Measurements from ENCODE around the gene PPP1R27. TPM values are rescaled to one million over a fixed set of nuclear protein-coding genes. Genes with fewer than 3 reads are reported as not detected.

The PPP1R27 gene
- total and polyA plus RNA-seq, 9 of the 15 experiments (the other 6 are each of a cell fraction or from before 2014, with no cell fraction given), result 0.29 to 6.9 (median 1.5) TPM; not detected in 2

DNA sequence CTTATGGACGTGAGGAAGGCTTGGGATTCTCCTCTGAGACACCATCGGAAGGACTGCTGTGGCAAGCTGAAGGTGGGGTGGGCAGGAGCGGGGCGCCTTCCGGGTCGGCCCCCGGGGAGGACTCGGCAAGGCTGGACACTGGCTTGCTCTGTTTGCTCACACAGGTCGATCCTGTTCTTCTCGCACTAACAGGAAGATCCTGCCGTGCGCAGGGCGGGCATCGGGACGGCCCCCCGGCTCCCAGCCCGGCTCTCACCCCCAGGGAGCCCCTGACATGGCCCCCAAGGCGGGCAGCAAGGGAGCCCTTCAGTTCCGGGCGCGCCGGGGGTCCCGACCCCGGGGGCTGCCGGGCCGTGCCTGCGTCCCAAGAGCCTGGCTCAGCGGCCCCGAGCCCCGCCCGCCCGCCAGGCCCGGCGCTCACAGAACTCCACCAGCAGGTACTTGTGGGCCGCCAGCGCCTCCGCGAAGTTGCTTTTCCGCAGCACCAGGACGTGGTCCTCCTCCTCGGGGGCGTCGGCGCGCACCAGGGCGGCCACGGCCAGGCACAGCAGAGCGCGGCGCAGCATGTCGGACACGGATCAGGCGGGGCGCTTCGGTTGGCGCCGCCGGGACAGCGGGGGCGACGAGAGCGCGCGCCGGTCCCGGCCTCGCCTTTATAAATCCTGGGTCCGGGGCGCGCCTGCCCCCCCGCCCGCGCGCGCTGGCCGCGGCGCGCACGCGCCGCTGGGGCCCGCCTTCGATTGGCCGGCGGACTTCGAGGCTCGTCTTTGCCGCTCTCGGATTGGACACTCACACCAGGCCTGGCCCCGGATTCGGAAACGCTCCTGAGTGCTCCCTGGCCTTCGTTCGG, 25.3 kb upstream of the PPP1R27 start, which contains the start of gene P4HB (continued):
- TF ChIP-seq, protein P1, sequence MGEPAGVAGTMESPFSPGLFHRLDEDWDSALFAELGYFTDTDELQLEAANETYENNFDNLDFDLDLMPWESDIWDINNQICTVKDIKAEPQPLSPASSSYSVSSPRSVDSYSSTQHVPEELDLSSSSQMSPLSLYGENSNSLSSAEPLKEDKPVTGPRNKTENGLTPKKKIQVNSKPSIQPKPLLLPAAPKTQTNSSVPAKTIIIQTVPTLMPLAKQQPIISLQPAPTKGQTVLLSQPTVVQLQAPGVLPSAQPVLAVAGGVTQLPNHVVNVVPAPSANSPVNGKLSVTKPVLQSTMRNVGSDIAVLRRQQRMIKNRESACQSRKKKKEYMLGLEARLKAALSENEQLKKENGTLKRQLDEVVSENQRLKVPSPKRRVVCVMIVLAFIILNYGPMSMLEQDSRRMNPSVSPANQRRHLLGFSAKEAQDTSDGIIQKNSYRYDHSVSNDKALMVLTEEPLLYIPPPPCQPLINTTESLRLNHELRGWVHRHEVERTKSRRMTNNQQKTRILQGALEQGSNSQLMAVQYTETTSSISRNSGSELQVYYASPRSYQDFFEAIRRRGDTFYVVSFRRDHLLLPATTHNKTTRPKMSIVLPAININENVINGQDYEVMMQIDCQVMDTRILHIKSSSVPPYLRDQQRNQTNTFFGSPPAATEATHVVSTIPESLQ (CRISPR knock-in tag; IDR thresholded peaks at IDR 0.05), result 0 out of 2 replicates have a peak, but pooled peaks have one; percentile 18
- TF ChIP-seq FUS (optimal IDR thresholded peaks at IDR 0.05; ENCODE audit: low read depth, low read length), result peak; percentile 83
- peak; percentile 74 for TF ChIP-seq SIN3B (IDR thresholded peaks at IDR 0.05; ENCODE audit: low read depth)
- TF ChIP-seq ARID3B (CRISPR knock-in tag; IDR thresholded peaks at IDR 0.05; ENCODE audit: borderline replicate concordance), result no peak
- no peak for TF ChIP-seq NFATC3 (IDR thresholded peaks at IDR 0.05)
- no peak for TF ChIP-seq NRF1 (conservative IDR thresholded peaks at IDR 0.05 in 1 of 2, IDR thresholded peaks at IDR 0.05 in 1 of 2)
- TF ChIP-seq ZSCAN29 (IDR thresholded peaks at IDR 0.05), result no peak; the same call in 1 of the 2 replicates
- no peak for TF ChIP-seq MTA2 (IDR thresholded peaks at IDR 0.05; ENCODE audit: low read depth)
- TF ChIP-seq HNRNPLL (IDR thresholded peaks at IDR 0.05; ENCODE audit: low read depth, low read length, poor library complexity, severe bottlenecking), result peak; percentile 6
- peak; percentile 85 for TF ChIP-seq POLR2AphosphoS5 (IDR thresholded peaks at IDR 0.05; ENCODE audit: control insufficient read depth, insufficient read depth, low read depth, low read length)
- TF ChIP-seq EGR1 (conservative IDR thresholded peaks at IDR 0.05), result peak; percentile 50
- TF ChIP-seq BRD9 (IDR thresholded peaks at IDR 0.05; ENCODE audit: low read depth, partially characterized antibody), result no peak
- TF ChIP-seq FIP1L1 (IDR thresholded peaks at IDR 0.05; ENCODE audit: low read depth, low read length, poor library complexity, severe bottlenecking), result peak; percentile 88
- TF ChIP-seq, protein P2, sequence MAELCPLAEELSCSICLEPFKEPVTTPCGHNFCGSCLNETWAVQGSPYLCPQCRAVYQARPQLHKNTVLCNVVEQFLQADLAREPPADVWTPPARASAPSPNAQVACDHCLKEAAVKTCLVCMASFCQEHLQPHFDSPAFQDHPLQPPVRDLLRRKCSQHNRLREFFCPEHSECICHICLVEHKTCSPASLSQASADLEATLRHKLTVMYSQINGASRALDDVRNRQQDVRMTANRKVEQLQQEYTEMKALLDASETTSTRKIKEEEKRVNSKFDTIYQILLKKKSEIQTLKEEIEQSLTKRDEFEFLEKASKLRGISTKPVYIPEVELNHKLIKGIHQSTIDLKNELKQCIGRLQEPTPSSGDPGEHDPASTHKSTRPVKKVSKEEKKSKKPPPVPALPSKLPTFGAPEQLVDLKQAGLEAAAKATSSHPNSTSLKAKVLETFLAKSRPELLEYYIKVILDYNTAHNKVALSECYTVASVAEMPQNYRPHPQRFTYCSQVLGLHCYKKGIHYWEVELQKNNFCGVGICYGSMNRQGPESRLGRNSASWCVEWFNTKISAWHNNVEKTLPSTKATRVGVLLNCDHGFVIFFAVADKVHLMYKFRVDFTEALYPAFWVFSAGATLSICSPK (IDR thresholded peaks at IDR 0.05; ENCODE audit: borderline replicate concordance), result no peak
- TF ChIP-seq, protein P3, sequence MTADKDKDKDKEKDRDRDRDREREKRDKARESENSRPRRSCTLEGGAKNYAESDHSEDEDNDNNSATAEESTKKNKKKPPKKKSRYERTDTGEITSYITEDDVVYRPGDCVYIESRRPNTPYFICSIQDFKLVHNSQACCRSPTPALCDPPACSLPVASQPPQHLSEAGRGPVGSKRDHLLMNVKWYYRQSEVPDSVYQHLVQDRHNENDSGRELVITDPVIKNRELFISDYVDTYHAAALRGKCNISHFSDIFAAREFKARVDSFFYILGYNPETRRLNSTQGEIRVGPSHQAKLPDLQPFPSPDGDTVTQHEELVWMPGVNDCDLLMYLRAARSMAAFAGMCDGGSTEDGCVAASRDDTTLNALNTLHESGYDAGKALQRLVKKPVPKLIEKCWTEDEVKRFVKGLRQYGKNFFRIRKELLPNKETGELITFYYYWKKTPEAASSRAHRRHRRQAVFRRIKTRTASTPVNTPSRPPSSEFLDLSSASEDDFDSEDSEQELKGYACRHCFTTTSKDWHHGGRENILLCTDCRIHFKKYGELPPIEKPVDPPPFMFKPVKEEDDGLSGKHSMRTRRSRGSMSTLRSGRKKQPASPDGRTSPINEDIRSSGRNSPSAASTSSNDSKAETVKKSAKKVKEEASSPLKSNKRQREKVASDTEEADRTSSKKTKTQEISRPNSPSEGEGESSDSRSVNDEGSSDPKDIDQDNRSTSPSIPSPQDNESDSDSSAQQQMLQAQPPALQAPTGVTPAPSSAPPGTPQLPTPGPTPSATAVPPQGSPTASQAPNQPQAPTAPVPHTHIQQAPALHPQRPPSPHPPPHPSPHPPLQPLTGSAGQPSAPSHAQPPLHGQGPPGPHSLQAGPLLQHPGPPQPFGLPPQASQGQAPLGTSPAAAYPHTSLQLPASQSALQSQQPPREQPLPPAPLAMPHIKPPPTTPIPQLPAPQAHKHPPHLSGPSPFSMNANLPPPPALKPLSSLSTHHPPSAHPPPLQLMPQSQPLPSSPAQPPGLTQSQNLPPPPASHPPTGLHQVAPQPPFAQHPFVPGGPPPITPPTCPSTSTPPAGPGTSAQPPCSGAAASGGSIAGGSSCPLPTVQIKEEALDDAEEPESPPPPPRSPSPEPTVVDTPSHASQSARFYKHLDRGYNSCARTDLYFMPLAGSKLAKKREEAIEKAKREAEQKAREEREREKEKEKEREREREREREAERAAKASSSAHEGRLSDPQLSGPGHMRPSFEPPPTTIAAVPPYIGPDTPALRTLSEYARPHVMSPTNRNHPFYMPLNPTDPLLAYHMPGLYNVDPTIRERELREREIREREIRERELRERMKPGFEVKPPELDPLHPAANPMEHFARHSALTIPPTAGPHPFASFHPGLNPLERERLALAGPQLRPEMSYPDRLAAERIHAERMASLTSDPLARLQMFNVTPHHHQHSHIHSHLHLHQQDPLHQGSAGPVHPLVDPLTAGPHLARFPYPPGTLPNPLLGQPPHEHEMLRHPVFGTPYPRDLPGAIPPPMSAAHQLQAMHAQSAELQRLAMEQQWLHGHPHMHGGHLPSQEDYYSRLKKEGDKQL (CRISPR knock-in tag; IDR thresholded peaks at IDR 0.05; ENCODE audit: borderline replicate concordance), result no peak
- TF ChIP-seq ZNF57 (CRISPR knock-in tag; IDR thresholded peaks at IDR 0.05), result no peak
